ENCODE data around the gene NFIB. TPM values are rescaled to one million over a fixed set of nuclear protein-coding genes. Genes with fewer than 3 reads are reported as not detected.

The NFIB gene
- total RNA-seq, 2 donors from 2014 or later, result 5.3 to 14.1 TPM

DNA sequence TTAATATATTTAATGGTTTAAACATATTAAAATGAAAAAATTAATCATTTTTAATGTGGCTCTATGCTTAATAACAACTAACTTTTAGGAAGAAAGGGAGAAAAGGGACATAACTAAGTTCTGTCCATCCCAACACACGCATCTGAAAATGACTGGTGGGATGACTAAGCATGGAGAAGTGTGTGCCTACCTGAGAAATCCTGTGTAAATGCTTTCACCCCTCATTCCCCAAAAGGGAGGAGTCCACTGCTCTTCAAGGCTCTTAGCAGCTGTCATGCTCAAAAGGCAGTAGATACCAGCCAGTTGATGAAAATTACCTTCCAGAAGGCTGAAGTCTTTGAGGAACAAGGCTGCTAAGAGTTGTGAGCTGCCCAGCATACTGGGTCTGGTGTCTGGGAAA is 130.9 kb downstream of the NFIB start:
- no peaks in the 10 kb centered on the region for H3K36me3 Mint-ChIP-seq (ENCODE audit: low read depth)
- H3K36me3 ChIP-seq (ENCODE audit: control insufficient read depth, insufficient read depth, low read length), result no peaks in the 10 kb centered on the region
- H3K4me1 ChIP-seq (ENCODE audit: control insufficient read depth, insufficient read depth, low read length), result peaks cover 4% of the 10 kb centered on the region
- no peaks in the 10 kb centered on the region for H3K9me3 ChIP-seq (ENCODE audit: control insufficient read depth, low read length)
- no peak overlapping the region for H3K27ac ChIP-seq (ENCODE audit: low read depth, low read length)
- TF ChIP-seq, protein P1, sequence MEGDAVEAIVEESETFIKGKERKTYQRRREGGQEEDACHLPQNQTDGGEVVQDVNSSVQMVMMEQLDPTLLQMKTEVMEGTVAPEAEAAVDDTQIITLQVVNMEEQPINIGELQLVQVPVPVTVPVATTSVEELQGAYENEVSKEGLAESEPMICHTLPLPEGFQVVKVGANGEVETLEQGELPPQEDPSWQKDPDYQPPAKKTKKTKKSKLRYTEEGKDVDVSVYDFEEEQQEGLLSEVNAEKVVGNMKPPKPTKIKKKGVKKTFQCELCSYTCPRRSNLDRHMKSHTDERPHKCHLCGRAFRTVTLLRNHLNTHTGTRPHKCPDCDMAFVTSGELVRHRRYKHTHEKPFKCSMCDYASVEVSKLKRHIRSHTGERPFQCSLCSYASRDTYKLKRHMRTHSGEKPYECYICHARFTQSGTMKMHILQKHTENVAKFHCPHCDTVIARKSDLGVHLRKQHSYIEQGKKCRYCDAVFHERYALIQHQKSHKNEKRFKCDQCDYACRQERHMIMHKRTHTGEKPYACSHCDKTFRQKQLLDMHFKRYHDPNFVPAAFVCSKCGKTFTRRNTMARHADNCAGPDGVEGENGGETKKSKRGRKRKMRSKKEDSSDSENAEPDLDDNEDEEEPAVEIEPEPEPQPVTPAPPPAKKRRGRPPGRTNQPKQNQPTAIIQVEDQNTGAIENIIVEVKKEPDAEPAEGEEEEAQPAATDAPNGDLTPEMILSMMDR (conservative IDR thresholded peaks at IDR 0.05), result no peak
- no peak for DNase-seq
- WGBS, 2 experiments (ENCODE audit: insufficient coverage in 1 of 2, insufficient read length in 1 of 2), result 96% methylated on average over 1 of the region's 1 CpG; no CpG with 5 or more reads in 1 of the 2 experiments
- no peak overlapping the region for H3K4me3 Mint-ChIP-seq
- H3K4me1 Mint-ChIP-seq, result peaks cover 24% of the 10 kb centered on the region
- no peak overlapping the region for H3K4me3 ChIP-seq (ENCODE audit: low read length)
- no peaks in the 10 kb centered on the region for H3K27me3 Mint-ChIP-seq (ENCODE audit: insufficient read depth)
- no peak overlapping the region for H3K9ac ChIP-seq (ENCODE audit: extremely low read depth, low read length, poor library complexity, severe bottlenecking)
- no peaks in the 10 kb centered on the region for H3K27me3 ChIP-seq (ENCODE audit: control insufficient read depth, insufficient read depth, low read length, poor library complexity, severe bottlenecking)
- H3K27ac Mint-ChIP-seq, result no peak overlapping the region
- H3K9me3 Mint-ChIP-seq, result no peaks in the 10 kb centered on the region

DNA sequence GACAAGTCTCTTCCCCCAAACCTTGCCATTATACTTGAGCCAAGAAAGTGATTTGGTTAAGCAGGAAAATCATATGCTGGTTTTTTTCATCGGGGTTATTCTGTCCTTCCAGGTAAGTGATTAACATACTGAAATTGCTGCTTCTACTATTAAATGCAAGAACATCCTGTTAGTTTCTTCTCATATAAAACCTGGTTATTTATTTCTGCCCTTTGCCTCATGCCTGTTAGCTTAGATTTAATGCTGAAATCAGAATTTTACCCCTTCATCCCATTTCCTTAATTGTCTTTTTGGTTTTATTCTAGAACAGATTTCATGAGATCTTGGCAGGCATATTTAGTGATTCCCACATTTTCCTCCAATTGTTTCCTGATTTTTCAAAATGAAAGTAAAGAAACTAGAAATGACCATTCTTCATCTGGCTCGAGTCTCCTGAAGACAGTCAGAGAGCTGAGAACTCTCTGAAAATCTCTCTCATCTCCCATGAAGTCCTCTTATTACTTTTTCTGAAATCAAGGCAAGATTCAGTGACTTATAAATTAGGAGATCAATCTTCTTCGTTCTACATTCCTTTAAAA is 132.9 kb downstream of the NFIB start:
- H3K36me3 ChIP-seq (ENCODE audit: control insufficient read depth, insufficient read depth, low read length), result no peaks in the 10 kb centered on the region
- no peaks in the 10 kb centered on the region for H3K9me3 ChIP-seq (ENCODE audit: control insufficient read depth, low read length)
- H3K27ac ChIP-seq (ENCODE audit: low read depth, low read length), result no peak overlapping the region
- no peak for DNase-seq
- H3K4me3 ChIP-seq (ENCODE audit: low read length), result no peak overlapping the region
- 93 to 95% methylated on average over 2 to 3 of the region's 3 CpGs for WGBS, 2 experiments (ENCODE audit: insufficient coverage in 1 of 2, insufficient read length in 1 of 2)
- TF ChIP-seq, protein P1 (conservative IDR thresholded peaks at IDR 0.05), result no peak
- no peaks in the 10 kb centered on the region for H3K4me1 ChIP-seq (ENCODE audit: control insufficient read depth, insufficient read depth, low read length)
- no peak overlapping the region for H3K4me3 Mint-ChIP-seq
- peaks cover 8% of the 10 kb centered on the region for H3K4me1 Mint-ChIP-seq
- no peaks in the 10 kb centered on the region for H3K27me3 Mint-ChIP-seq (ENCODE audit: insufficient read depth)
- H3K36me3 Mint-ChIP-seq (ENCODE audit: low read depth), result no peaks in the 10 kb centered on the region
- no peaks in the 10 kb centered on the region for H3K9me3 Mint-ChIP-seq
- H3K9ac ChIP-seq (ENCODE audit: extremely low read depth, low read length, poor library complexity, severe bottlenecking), result no peak overlapping the region
- no peak overlapping the region for H3K27ac Mint-ChIP-seq
- H3K27me3 ChIP-seq (ENCODE audit: control insufficient read depth, insufficient read depth, low read length, poor library complexity, severe bottlenecking), result no peaks in the 10 kb centered on the region

DNA sequence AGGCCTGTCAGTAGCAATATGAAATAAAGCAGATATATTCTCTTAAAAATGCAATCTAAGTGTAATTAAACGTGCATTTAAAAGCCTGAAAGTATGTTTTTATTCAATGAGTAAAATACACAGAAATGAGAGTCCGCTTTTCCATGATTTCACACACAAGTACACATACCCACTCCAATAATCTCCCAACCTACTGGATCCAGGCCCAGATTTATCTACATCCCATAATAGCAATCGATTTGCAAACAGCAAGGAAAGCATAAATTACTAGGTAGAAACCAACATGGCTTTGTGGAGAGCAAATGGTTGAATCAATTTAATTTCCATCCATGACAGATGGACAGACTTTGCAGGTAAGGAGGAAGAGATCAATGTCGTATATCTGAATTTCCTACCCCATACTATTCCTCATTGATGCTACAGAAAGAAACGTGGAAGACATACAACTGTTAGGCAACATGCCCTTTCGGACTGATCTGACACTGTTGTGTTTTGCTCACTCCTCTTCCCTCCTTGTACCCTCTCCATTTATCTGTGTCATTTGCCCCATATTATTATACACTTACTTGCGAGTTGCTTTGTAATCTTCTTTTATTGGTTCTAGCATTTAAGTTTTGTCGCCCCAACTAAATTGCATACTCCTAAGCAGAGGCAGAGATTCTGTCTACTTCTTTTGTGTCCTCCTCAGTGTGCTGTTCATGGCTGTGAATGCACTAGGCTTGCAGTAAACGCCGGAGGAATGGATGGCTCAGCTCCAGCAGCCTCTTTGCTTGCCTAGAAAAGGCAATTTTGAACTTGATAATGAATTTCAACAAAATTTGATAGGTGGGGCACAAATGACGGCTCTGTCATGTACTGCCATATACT is 133.6 kb downstream of the NFIB start:
- Mint-ChIP-seq H3K27me3 (ENCODE audit: insufficient read depth) (no peaks in the 10 kb centered on the region), H3K36me3 (ENCODE audit: low read depth) (peaks cover 1% of the 10 kb centered on the region), H3K4me3 (no peak overlapping the region), H3K9me3 (no peaks in the 10 kb centered on the region), H3K27ac (no peak overlapping the region), H3K4me1 (peaks cover under 1% of the 10 kb centered on the region)
- TF ChIP-seq, protein P1 (conservative IDR thresholded peaks at IDR 0.05), result no peak
- Histone ChIP-seq H3K4me1 (ENCODE audit: control insufficient read depth, insufficient read depth, low read length) (no peaks in the 10 kb centered on the region), H3K36me3 (ENCODE audit: control insufficient read depth, insufficient read depth, low read length) (no peaks in the 10 kb centered on the region), H3K27ac (ENCODE audit: low read depth, low read length) (no peak overlapping the region), H3K27me3 (ENCODE audit: control insufficient read depth, insufficient read depth, low read length, poor library complexity, severe bottlenecking) (no peaks in the 10 kb centered on the region), H3K9ac (ENCODE audit: extremely low read depth, low read length, poor library complexity, severe bottlenecking) (no peak overlapping the region), H3K9me3 (ENCODE audit: control insufficient read depth, low read length) (no peaks in the 10 kb centered on the region), H3K4me3 (ENCODE audit: low read length) (no peak overlapping the region)
- 86 to 93% methylated on average over 5 to 11 of the region's 11 CpGs for WGBS, 2 experiments (ENCODE audit: insufficient coverage in 1 of 2, insufficient read length in 1 of 2)
- DNase-seq, result no peak

All from endodermal cell (in vitro differentiated cells).